A673 (cell line): ENCODE data around the gene ATG2B. TPM values are rescaled to one million over a fixed set of nuclear protein-coding genes. Genes with fewer than 3 reads are reported as not detected.

ENCODE experiments used
- BruUV-seq: library from RNA; stranded (reverse); fragments of 400-500 nt; replicated peaks from 2 replicates; lab custom pipeline; 2021; lab: Mats Ljungman, UMichigan
- CTCF ChIA-PET: fragments of 300-600 bp; sonication (Branson Sonifier 250); formaldehyde crosslinking; loops from one replicate; lab custom pipeline; 2022; ENCODE audit warnings: antibody characterized with exemption; lab: Charles Lee
- POLR2A ChIA-PET: fragments of 300-600 bp; sonication (Branson Sonifier 250); formaldehyde crosslinking; loops from one replicate; lab custom pipeline; 2022; ENCODE audit warnings: antibody characterized with exemption; ENCODE audit not compliant: low non-redundant PET; lab: Charles Lee
- DNase-seq: peaks from one replicate; pipeline ENCODE4 v3.0.0-alpha.2; 2015; ENCODE audit warnings: low spot score
- H3K27ac ChIP-seq: fragments of 200-600 bp; sonication (generic); 2 replicates; pipeline ENCODE4 v1.5.1; 2016; ENCODE audit warnings: mixed run types, low read depth, mild to moderate bottlenecking, mixed read lengths, antibody characterized with exemption, low read length; ENCODE audit not compliant: poor library complexity, severe bottlenecking
- H3K27me3 ChIP-seq: fragments of 200-600 bp; sonication (generic); replicated peaks from 2 replicates; pipeline ENCODE4 v1.6.1; 2017; ENCODE audit warnings: mixed run types, low read depth, mild to moderate bottlenecking, mixed read lengths, antibody characterized with exemption, low read length; ENCODE audit not compliant: insufficient read depth, poor library complexity
- H3K36me3 ChIP-seq: fragments of 200-600 bp; sonication (generic); 2 replicates; pipeline ENCODE4 v1.6.1; 2016; ENCODE audit warnings: mixed run types, mild to moderate bottlenecking, mixed read lengths, antibody characterized with exemption, low read length; ENCODE audit not compliant: insufficient read depth, poor library complexity, severe bottlenecking
- H3K4me1 ChIP-seq: fragments of 200-600 bp; sonication (generic); 2 replicates; pipeline ENCODE4 v1.6.1; 2017; ENCODE audit warnings: mixed run types, mild to moderate bottlenecking, mixed read lengths, antibody characterized with exemption, low read length; ENCODE audit not compliant: insufficient read depth, poor library complexity, severe bottlenecking
- H3K4me3 ChIP-seq: fragments of 200-600 bp; sonication (generic); 2 replicates; pipeline ENCODE4 v1.5.1; 2016; ENCODE audit warnings: low read depth, mixed run types, mild to moderate bottlenecking, mixed read lengths, low read length; ENCODE audit not compliant: poor library complexity, severe bottlenecking
- H3K9me3 ChIP-seq: fragments of 200-600 bp; sonication (generic); 2 replicates; pipeline ENCODE4 v1.6.1; 2016; ENCODE audit warnings: mixed run types, low read depth, mild to moderate bottlenecking, mixed read lengths, antibody characterized with exemption, low read length; ENCODE audit not compliant: poor library complexity, severe bottlenecking
- CTCF ChIP-seq: fragments of 300-800, 200-600 bp; sonication (generic); conservative IDR thresholded peaks from 2 replicates; pipeline ENCODE4 v1.5.1; 2017; ENCODE audit warnings: low read depth, mild to moderate bottlenecking, antibody characterized with exemption, low read length, moderate library complexity, mixed read lengths
- EZH2 ChIP-seq: fragments of 200-600 bp; sonication (generic); IDR thresholded peaks from 2 replicates; pipeline ENCODE4 v1.6.1; 2017; ENCODE audit warnings: borderline replicate concordance, low read depth, mild to moderate bottlenecking, mixed read lengths, antibody characterized with exemption, low read length; ENCODE audit not compliant: poor library complexity, severe bottlenecking
- intact Hi-C: fragments of 100-400 bp; cut with micrococcal nuclease; formaldehyde crosslinking; loops from one replicate; pipeline ENCODE4 v1.10.0; 2022; ENCODE audit not compliant: unreplicated experiment
- total RNA-seq: library from RNA; stranded (reverse); gene quantifications from 2 replicates; pipeline ENCODE4 v1.2.3, GENCODE V29; 2021

ATG2B gene
- total RNA-seq, 1 experiment from 2014 or later = 22.7 TPM

GRCh38 chr14:96243785-96244184 lies 119.4 kb downstream of the ATG2B start:
- Histone ChIP-seq H3K36me3 (no peaks in the 10 kb centered on the region), H3K9me3 (no peaks in the 10 kb centered on the region), H3K4me3 (no peak overlapping the region), H3K27ac (no peak overlapping the region), H3K4me1 (no peaks in the 10 kb centered on the region), H3K27me3 (no peaks in the 10 kb centered on the region)
- TF ChIP-seq EZH2 = no peak
- TF ChIP-seq CTCF = no peak
- intact Hi-C loops = no loop called here
- no TSS peak for BruUV-seq
- POLR2A ChIA-PET = no interaction called here
- CTCF ChIA-PET = no interaction called here
- DNase-seq = no peak

GRCh38 chr14:96242126-96242525 lies 121.0 kb downstream of the ATG2B start:
- CTCF ChIA-PET = no interaction called here
- Histone ChIP-seq H3K27me3 (no peaks in the 10 kb centered on the region), H3K36me3 (no peaks in the 10 kb centered on the region), H3K9me3 (no peaks in the 10 kb centered on the region), H3K27ac (no peak overlapping the region), H3K4me3 (no peak overlapping the region), H3K4me1 (no peaks in the 10 kb centered on the region)
- TF ChIP-seq EZH2 (no peak), CTCF (no peak)
- POLR2A ChIA-PET = no interaction called here
- no TSS peak for BruUV-seq
- DNase-seq = no peak
- intact Hi-C loops = no loop called here

DNA sequence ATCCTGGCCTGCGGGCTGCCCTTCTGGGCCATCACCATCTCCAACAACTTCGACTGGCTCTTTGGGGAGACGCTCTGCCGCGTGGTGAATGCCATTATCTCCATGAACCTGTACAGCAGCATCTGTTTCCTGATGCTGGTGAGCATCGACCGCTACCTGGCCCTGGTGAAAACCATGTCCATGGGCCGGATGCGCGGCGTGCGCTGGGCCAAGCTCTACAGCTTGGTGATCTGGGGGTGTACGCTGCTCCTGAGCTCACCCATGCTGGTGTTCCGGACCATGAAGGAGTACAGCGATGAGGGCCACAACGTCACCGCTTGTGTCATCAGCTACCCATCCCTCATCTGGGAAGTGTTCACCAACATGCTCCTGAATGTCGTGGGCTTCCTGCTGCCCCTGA lies 122.5 kb downstream of the ATG2B start:
- no peaks in the 10 kb centered on the region for H3K4me1 ChIP-seq
- H3K27ac ChIP-seq = no peak overlapping the region
- ChIA-PET POLR2A (no interaction called here), CTCF (no interaction called here)
- intact Hi-C loops = no loop called here
- H3K27me3 ChIP-seq = no peaks in the 10 kb centered on the region
- H3K4me3 ChIP-seq = no peak overlapping the region
- DNase-seq = no peak
- no peaks in the 10 kb centered on the region for H3K36me3 ChIP-seq
- no peaks in the 10 kb centered on the region for H3K9me3 ChIP-seq
- BruUV-seq = no TSS peak
- TF ChIP-seq CTCF (no peak), EZH2 (no peak)
